Neural cell (in vitro differentiated cells): Measurements from ENCODE around the gene FOXD2. TPM values are rescaled to one million over a fixed set of nuclear protein-coding genes. Genes with fewer than 3 reads are reported as not detected.

Experiments used
- H2AFZ ChIP-seq: fragments of 200-600, 300-800 bp; sonication (generic), shearing (Covaris generic); 2 replicates; pipeline ENCODE4 v1.6.0; 2014; ENCODE audit warnings: low read depth, mild to moderate bottlenecking, antibody characterized with exemption, low read length, moderate library complexity
- H3F3A ChIP-seq: fragments of 200-600 bp; shearing (Covaris generic); 2 replicates; pipeline ENCODE4 v1.6.1; 2016; ENCODE audit warnings: mild to moderate bottlenecking, moderate library complexity, mixed read lengths, antibody characterized with exemption, low read length; ENCODE audit not compliant: insufficient read depth, poor library complexity, severe bottlenecking
- H3K27ac ChIP-seq: fragments of 200-600, 300-800 bp; sonication (generic), shearing (Covaris generic); 2 replicates; pipeline ENCODE4 v1.5.1; 2014; ENCODE audit warnings: mild to moderate bottlenecking, low read length, moderate library complexity
- H3K27me3 ChIP-seq: fragments of 300-800, 200-600 bp; sonication (generic), shearing (Covaris generic); 2 replicates; pipeline ENCODE4 v1.6.0; 2014; ENCODE audit warnings: mild to moderate bottlenecking, low read depth, low read length, moderate library complexity; ENCODE audit not compliant: insufficient read depth
- H3K36me3 ChIP-seq: fragments of 300-800, 200-600 bp; sonication (generic), shearing (Covaris generic); 2 replicates; pipeline ENCODE4 v1.5.1; 2014; ENCODE audit warnings: mild to moderate bottlenecking, antibody characterized with exemption, low read length, moderate library complexity; ENCODE audit not compliant: insufficient read depth
- H3K4me2 ChIP-seq: fragments of 300-800, 200-600 bp; sonication (generic), shearing (Covaris generic); 2 replicates; pipeline ENCODE4 v1.6.0; 2014; ENCODE audit warnings: mild to moderate bottlenecking, low read length
- H3K4me3 ChIP-seq: fragments of 300-800, 200-600 bp; sonication (generic), shearing (Covaris generic); 2 replicates; pipeline ENCODE4 v1.5.1; 2014; ENCODE audit warnings: mild to moderate bottlenecking, low read length, moderate library complexity
- H3K79me2 ChIP-seq: fragments of 200-600 bp; shearing (Covaris generic); replicated peaks from 2 replicates; pipeline ENCODE4 v1.6.0; 2014; ENCODE audit warnings: mild to moderate bottlenecking, low read length, moderate library complexity; ENCODE audit not compliant: insufficient read depth
- H3K9ac ChIP-seq: fragments of 300-800, 200-600 bp; sonication (generic), shearing (Covaris generic); 2 replicates; pipeline ENCODE4 v1.6.1; 2016; ENCODE audit warnings: mild to moderate bottlenecking, low read length, mixed read lengths
- H3K9me2 ChIP-seq: fragments of 200-600 bp; shearing (Covaris generic); 2 replicates; pipeline ENCODE4 v1.6.1; 2016; ENCODE audit warnings: mild to moderate bottlenecking, low read length, mixed read lengths; ENCODE audit not compliant: insufficient read depth
- H3K9me3 ChIP-seq: fragments of 200-600, 300-800 bp; sonication (generic), shearing (Covaris generic); 2 replicates; pipeline ENCODE4 v1.6.1; 2016; ENCODE audit warnings: mild to moderate bottlenecking, mixed run types, low read length, moderate library complexity, mixed read lengths
- H4K20me1 ChIP-seq: fragments of 200-600 bp; shearing (Covaris generic); 2 replicates; pipeline ENCODE4 v1.6.1; 2016; ENCODE audit warnings: mild to moderate bottlenecking, mixed run types; ENCODE audit not compliant: insufficient read depth
- EP300 ChIP-seq: fragments of 450-650 bp; conservative IDR thresholded peaks from 2 replicates; pipeline ENCODE4 v1.6.1; 2014; ENCODE audit warnings: antibody characterized with exemption, mild to moderate bottlenecking, moderate library complexity; ENCODE audit not compliant: poor library complexity, severe bottlenecking
- EZH2 ChIP-seq: fragments of 200-600, 300-800 bp; shearing (Covaris generic), sonication (generic); IDR thresholded peaks from 2 replicates; pipeline ENCODE4 v1.6.1; 2014; ENCODE audit warnings: antibody characterized with exemption, low read length, borderline replicate concordance, mild to moderate bottlenecking; ENCODE audit not compliant: insufficient read depth, poor library complexity, severe bottlenecking
- MXI1 ChIP-seq: fragments of 450-650 bp; conservative IDR thresholded peaks from 2 replicates; pipeline ENCODE4 v1.6.1; 2014; ENCODE audit warnings: antibody characterized with exemption, mild to moderate bottlenecking; ENCODE audit not compliant: poor library complexity, severe bottlenecking
- POLR2AphosphoS5 ChIP-seq: IDR thresholded peaks from 2 replicates; pipeline ENCODE4 v1.6.1; 2012
- RAD21 ChIP-seq: fragments of 450-650 bp; conservative IDR thresholded peaks from 2 replicates; pipeline ENCODE4 v1.6.1; 2014; ENCODE audit warnings: antibody characterized with exemption, mild to moderate bottlenecking, moderate library complexity
- SMC3 ChIP-seq: fragments of 450-650 bp; conservative IDR thresholded peaks from 2 replicates; pipeline ENCODE4 v1.6.1; 2014; ENCODE audit warnings: antibody characterized with exemption, mild to moderate bottlenecking, moderate library complexity; ENCODE audit not compliant: poor library complexity
- TAF1 ChIP-seq: IDR thresholded peaks from 2 replicates; pipeline ENCODE4 v1.6.1; 2012; ENCODE audit warnings: low read depth
- polyA plus RNA-seq: library from polyadenylated mRNA; depleted of rRNA; stranded (reverse); fragments of >200 nt; gene quantifications from 2 replicates; pipeline ENCODE4 v1.2.3, GENCODE V29; 2014
- TF ChIP-seq, protein P1 (sequence below): IDR thresholded peaks from 2 replicates; pipeline ENCODE4 v1.6.1; 2012; ENCODE audit warnings: borderline replicate concordance
- TF ChIP-seq, protein P2 (sequence below): fragments of 450-650 bp; IDR thresholded peaks from 2 replicates; pipeline ENCODE4 v1.5.1; 2014; ENCODE audit warnings: antibody characterized with exemption, mild to moderate bottlenecking, moderate library complexity; ENCODE audit not compliant: poor library complexity, severe bottlenecking

The FOXD2 gene
- polyA plus RNA-seq, 1 donor from 2014 or later, result not detected

DNA sequence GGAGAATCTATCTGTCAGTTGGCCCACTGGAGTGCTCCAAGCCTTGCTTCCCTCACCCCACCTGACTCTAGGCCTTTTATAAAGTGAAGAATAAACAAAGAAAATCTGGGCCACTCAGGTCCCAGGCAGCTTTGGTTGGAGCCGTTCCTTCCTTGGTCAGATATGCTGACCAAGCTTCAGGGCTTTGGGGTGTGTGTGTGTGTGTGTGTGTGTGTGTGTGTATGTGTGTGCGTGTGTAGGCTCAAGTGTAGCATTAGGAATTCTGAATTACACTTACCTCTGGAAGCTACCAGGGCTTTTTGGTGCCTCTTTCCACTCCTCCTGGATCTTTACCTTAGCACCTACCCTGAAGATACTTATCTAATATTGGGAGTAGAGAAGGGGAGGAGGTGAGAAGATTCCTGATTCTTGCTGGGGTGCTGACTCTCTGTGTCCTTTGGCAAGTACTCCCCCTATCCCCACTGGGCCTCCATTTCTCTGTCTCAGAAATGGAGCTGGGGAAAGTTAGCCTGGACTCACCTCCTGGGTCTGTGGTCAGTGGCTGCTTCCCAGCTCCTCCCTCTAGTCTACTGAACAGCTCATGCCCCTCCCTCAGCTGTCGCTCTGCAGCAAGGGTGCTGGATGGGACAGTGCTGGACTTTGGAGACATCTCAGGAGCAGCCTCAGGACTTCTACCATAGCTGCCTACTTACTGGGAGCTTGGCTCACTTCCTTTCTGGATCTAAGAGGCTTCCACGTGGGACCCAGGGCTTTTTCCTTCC is 10.8 kb downstream of the FOXD2 start:
- Histone ChIP-seq H3K4me3 (no peak overlapping the region), H3K27me3 (peaks cover 96% of the 10 kb centered on the region), H3K9me2 (no peaks in the 10 kb centered on the region), H2AFZ (no peak overlapping the region), H3K36me3 (no peaks in the 10 kb centered on the region), H3K4me2 (no peak overlapping the region), H3K9ac (no peak overlapping the region), H3K9me3 (no peaks in the 10 kb centered on the region), H3K27ac (no peak overlapping the region), H4K20me1 (no peaks in the 10 kb centered on the region), H3F3A (no peaks in the 10 kb centered on the region), H3K79me2 (no peaks in the 10 kb centered on the region)
- TF ChIP-seq EP300, result no peak
- TF ChIP-seq MXI1, result no peak
- TF ChIP-seq, protein P1, sequence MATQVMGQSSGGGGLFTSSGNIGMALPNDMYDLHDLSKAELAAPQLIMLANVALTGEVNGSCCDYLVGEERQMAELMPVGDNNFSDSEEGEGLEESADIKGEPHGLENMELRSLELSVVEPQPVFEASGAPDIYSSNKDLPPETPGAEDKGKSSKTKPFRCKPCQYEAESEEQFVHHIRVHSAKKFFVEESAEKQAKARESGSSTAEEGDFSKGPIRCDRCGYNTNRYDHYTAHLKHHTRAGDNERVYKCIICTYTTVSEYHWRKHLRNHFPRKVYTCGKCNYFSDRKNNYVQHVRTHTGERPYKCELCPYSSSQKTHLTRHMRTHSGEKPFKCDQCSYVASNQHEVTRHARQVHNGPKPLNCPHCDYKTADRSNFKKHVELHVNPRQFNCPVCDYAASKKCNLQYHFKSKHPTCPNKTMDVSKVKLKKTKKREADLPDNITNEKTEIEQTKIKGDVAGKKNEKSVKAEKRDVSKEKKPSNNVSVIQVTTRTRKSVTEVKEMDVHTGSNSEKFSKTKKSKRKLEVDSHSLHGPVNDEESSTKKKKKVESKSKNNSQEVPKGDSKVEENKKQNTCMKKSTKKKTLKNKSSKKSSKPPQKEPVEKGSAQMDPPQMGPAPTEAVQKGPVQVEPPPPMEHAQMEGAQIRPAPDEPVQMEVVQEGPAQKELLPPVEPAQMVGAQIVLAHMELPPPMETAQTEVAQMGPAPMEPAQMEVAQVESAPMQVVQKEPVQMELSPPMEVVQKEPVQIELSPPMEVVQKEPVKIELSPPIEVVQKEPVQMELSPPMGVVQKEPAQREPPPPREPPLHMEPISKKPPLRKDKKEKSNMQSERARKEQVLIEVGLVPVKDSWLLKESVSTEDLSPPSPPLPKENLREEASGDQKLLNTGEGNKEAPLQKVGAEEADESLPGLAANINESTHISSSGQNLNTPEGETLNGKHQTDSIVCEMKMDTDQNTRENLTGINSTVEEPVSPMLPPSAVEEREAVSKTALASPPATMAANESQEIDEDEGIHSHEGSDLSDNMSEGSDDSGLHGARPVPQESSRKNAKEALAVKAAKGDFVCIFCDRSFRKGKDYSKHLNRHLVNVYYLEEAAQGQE, result no peak
- TF ChIP-seq TAF1, result no peak
- no peak for TF ChIP-seq POLR2AphosphoS5
- no peak for TF ChIP-seq RAD21
- no peak for TF ChIP-seq SMC3
- TF ChIP-seq, protein P2, sequence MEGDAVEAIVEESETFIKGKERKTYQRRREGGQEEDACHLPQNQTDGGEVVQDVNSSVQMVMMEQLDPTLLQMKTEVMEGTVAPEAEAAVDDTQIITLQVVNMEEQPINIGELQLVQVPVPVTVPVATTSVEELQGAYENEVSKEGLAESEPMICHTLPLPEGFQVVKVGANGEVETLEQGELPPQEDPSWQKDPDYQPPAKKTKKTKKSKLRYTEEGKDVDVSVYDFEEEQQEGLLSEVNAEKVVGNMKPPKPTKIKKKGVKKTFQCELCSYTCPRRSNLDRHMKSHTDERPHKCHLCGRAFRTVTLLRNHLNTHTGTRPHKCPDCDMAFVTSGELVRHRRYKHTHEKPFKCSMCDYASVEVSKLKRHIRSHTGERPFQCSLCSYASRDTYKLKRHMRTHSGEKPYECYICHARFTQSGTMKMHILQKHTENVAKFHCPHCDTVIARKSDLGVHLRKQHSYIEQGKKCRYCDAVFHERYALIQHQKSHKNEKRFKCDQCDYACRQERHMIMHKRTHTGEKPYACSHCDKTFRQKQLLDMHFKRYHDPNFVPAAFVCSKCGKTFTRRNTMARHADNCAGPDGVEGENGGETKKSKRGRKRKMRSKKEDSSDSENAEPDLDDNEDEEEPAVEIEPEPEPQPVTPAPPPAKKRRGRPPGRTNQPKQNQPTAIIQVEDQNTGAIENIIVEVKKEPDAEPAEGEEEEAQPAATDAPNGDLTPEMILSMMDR, result no peak
- TF ChIP-seq EZH2, result no peak

DNA sequence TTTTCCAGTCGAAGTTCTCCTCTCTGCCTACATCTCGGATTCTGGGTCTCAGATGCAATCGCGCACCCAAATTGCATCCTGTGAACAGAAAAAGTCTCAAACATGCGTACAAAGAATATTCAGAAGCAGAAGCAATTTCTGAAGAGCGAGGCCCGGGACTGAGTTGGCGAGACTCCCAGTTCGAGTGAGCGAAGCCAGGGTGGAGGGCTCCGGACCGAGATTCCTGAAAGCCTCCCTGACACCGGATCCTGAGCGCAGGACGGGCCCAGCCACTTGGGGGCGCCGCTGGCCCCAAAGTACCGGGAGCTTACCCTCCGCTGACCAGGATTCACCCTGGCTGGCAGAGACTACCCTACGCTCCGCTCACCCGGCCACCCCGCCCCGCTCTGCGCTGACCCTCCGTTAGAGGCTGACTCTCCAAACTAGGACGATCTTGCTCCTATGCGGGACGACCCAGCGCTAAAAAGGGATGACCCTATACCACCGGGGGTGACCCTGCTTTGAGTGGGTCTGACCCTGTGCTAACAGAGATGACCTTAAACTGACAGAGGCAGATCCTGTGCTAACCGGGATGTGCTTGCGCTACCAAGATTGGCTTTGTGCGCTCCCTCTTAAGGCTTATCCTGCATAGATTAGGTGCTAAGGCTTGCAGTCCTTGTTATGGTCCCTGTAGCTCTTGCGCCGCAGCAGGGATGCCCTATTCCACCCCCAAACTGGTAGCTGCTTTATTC is 12.1 kb downstream of the FOXD2 start:
- no peaks in the 10 kb centered on the region for H3F3A ChIP-seq
- H3K4me3 ChIP-seq, result no peak overlapping the region
- H3K27me3 ChIP-seq, result peaks cover 86% of the 10 kb centered on the region
- H3K9me2 ChIP-seq, result no peaks in the 10 kb centered on the region
- no peak overlapping the region for H2AFZ ChIP-seq
- H3K36me3 ChIP-seq, result no peaks in the 10 kb centered on the region
- no peak overlapping the region for H3K4me2 ChIP-seq
- H3K27ac ChIP-seq, result no peak overlapping the region
- H3K9ac ChIP-seq, result no peak overlapping the region
- H3K79me2 ChIP-seq, result no peaks in the 10 kb centered on the region
- TF ChIP-seq MXI1, result no peak
- no peak for TF ChIP-seq EP300
- TF ChIP-seq SMC3, result no peak
- TF ChIP-seq TAF1, result no peak
- TF ChIP-seq, protein P1, result no peak
- TF ChIP-seq POLR2AphosphoS5, result no peak
- TF ChIP-seq, protein P2, result no peak
- no peak for TF ChIP-seq RAD21
- TF ChIP-seq EZH2, result no peak
- no peaks in the 10 kb centered on the region for H3K9me3 ChIP-seq
- no peaks in the 10 kb centered on the region for H4K20me1 ChIP-seq
